ENCODE data around the gene VCX3B.

DNA sequence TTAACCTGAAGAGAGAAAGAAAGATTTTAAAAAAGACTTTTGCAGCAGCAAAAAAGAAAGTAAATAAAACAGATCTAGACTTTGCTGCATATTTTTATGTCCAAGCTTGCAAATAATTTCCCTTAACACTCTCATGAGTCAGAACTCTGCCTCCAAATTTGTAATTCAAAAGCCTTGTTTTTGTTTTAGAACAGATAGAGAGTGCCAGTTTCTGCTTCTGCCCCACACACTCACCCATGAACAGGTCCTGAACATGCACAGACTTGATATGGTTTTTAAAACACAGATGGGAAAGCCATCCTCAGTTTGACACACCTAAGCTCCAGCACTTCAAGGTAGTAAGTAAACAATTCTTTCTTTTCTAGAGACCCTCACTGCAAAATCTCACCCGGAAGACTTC, 39.7 kb upstream of the VCX3B start:
- TF ChIP-seq, protein P1, sequence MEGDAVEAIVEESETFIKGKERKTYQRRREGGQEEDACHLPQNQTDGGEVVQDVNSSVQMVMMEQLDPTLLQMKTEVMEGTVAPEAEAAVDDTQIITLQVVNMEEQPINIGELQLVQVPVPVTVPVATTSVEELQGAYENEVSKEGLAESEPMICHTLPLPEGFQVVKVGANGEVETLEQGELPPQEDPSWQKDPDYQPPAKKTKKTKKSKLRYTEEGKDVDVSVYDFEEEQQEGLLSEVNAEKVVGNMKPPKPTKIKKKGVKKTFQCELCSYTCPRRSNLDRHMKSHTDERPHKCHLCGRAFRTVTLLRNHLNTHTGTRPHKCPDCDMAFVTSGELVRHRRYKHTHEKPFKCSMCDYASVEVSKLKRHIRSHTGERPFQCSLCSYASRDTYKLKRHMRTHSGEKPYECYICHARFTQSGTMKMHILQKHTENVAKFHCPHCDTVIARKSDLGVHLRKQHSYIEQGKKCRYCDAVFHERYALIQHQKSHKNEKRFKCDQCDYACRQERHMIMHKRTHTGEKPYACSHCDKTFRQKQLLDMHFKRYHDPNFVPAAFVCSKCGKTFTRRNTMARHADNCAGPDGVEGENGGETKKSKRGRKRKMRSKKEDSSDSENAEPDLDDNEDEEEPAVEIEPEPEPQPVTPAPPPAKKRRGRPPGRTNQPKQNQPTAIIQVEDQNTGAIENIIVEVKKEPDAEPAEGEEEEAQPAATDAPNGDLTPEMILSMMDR (conservative IDR thresholded peaks at IDR 0.05 in 1 of 2, IDR thresholded peaks at IDR 0.05 in 1 of 2; ENCODE audit: low read depth in 1 of 2, low read length in 2 of 2): no peak
- TF ChIP-seq EZH2 (IDR thresholded peaks at IDR 0.05; ENCODE audit: low read length, missing control alignments): no peak
